Measurements from ENCODE around the gene RHBDD3. TPM values are rescaled to one million over a fixed set of nuclear protein-coding genes. Genes with fewer than 3 reads are reported as not detected.
"Not testable (repeated sequence)": the region's sequence is repeated elsewhere in the genome, so short reads cannot be mapped to it uniquely, and the experiment has no call there.

RHBDD3 gene
- total RNA-seq, 2 donors from 2014 or later: 16.5 to 23.4 TPM

DNA sequence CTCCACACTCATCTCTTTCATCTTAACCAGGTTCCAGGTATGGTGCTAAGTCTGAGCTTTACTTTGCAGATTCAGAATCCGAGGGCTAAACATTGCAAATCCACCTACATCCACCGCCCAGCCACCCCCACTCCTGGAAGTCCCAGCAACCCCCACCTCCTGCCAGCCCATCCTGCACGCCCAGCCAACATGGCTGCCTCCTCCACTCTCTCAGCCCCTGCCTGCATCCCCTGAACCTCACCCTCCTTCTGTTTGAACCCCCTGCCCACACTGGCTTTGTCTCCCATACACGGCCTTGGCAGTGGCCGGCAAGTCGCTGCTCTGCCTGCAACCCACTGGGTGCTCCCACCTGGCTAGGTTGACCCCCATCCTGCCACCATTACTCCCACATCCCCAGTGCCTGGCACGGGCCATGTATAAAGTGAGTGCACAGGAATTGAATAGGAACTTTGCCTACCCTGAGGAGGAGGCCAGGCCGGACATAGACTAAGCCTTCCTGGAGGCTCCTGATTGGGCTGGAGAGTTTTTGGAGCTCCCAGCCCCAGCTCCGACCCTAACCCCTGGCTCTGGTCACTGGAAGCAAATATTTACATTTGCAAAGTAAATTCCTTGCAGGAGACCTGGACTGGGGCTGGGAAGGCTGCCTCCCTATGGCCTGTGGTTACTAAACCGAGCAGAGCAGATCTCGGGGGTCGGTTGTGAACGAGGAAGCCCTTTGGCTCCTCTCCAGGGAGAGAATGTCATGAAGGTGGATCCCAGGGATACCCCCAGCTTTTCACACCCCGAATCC, 47.7 kb downstream of the RHBDD3 start:
- Histone ChIP-seq H3K36me3 (no peaks in the 10 kb centered on the region), H3K4me3 (no peak overlapping the region), H3K4me1 (peaks cover 0 to 13% of the 10 kb centered on the region in 2 donors), H3K9me3 (no peaks in the 10 kb centered on the region), H3K27ac (no peak overlapping the region), H3K27me3 (no peaks in the 10 kb centered on the region)
- TF ChIP-seq, protein P1, sequence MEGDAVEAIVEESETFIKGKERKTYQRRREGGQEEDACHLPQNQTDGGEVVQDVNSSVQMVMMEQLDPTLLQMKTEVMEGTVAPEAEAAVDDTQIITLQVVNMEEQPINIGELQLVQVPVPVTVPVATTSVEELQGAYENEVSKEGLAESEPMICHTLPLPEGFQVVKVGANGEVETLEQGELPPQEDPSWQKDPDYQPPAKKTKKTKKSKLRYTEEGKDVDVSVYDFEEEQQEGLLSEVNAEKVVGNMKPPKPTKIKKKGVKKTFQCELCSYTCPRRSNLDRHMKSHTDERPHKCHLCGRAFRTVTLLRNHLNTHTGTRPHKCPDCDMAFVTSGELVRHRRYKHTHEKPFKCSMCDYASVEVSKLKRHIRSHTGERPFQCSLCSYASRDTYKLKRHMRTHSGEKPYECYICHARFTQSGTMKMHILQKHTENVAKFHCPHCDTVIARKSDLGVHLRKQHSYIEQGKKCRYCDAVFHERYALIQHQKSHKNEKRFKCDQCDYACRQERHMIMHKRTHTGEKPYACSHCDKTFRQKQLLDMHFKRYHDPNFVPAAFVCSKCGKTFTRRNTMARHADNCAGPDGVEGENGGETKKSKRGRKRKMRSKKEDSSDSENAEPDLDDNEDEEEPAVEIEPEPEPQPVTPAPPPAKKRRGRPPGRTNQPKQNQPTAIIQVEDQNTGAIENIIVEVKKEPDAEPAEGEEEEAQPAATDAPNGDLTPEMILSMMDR (IDR thresholded peaks at IDR 0.05): no peak
- no peak for DNase-seq (ENCODE audit: low spot score)

DNA sequence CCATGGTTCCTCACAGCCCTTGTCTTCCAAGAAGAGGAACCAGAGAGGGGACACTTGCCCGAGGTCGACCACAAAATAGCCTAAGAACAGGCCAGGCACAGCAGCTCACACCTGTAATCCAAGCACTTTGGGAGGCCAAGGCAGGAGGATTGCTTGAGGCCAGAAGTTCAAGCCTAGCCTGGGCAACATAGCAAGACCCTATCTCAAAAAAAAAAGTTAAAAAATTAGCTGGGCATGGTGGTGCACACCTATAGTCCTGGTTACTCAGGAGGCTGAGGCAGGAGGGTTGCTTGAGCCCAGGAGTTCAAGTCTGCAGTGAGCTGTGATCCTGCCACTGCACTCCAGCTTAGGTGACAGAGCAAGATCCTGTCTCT, 48.4 kb downstream of the RHBDD3 start:
- not testable (repeated sequence) for H3K4me3 ChIP-seq; H3K9me3 ChIP-seq; H3K4me1 ChIP-seq; H3K27ac ChIP-seq; H3K27me3 ChIP-seq; DNase-seq (ENCODE audit: low spot score); H3K36me3 ChIP-seq

DNA sequence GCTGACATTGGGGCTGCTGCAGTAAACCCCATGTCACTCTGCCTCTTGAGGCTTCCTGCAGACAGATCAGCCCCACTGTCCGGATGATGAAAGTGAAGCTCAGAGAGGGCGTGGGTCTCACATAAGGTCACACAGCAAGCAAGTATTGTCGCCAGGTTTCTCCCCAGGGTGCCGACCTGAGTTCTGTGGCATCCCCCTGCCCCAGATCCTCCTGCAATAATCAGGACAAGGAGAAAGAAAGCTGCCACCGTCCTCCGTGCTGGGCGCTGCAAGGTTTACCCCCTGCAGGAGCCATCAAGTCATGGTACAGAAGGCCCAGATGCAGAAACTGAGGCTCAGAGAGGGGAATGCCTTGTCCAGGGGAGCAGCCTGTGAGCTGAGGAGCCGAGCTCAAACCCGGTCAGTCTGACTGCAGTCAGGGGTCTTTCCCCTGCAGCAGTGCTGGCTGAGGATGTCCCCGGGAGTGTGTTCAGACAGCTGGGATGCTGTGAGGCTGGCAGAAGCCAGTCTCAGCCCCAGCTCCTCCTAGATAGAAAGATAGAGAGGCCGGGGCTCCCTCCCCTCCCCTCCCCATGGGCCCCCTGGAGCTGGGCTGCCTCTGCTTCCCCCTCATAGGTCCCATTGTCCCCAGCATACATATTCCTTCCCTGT, 48.9 kb downstream of the RHBDD3 start:
- H3K9me3 ChIP-seq: no peaks in the 10 kb centered on the region
- DNase-seq (ENCODE audit: low spot score): no peak
- peaks cover 0 to under 1% of the 10 kb centered on the region in 2 donors for H3K4me1 ChIP-seq
- H3K27me3 ChIP-seq: no peaks in the 10 kb centered on the region
- TF ChIP-seq, protein P1 (IDR thresholded peaks at IDR 0.05): no peak
- H3K4me3 ChIP-seq: no peak overlapping the region
- no peak overlapping the region for H3K27ac ChIP-seq
- no peaks in the 10 kb centered on the region for H3K36me3 ChIP-seq

DNA sequence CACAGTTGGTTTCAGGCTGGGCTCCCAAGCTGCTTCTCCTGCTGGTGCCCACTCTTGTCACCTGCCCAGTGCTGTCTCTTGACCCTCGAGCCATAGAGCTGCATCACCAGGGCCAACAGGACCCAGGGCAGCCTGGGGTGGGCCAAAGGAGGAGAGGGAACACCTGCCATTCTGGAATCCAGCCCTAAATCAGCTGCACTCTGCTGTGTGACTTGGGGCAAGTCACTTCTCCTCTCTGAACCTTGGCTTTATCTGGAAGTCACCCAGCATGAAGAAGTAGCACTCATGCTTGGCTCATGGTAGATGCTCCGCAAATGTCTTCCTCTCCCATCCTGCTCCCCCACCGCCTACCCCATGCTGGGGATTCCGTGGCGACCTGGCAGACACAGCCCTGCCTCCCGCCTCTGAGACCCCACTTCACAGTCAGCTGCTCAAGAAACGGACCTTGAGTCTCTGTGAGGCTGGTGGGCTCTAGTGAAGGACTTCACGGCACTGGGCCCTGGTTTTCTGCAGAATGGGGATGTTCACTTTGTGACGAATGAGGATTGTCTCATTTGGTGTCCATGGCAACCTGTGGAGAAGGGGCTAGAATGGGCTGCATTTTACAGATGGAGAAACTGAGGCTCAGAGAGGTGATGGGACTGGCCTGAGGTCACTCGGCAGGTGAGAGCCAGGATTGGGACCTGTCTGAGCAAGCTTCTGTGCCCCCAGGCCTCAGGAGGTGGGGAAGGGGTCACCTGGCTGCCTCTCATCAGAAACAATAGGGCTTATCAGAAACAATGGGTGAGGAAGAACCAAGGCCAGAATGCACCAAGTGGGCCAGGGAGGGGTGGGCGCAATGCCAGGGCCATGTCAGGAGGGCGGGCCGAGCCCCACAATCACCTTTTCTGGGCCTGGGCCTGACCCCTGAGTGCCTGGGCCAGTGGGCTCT, 49.7 kb downstream of the RHBDD3 start:
- Histone ChIP-seq H3K36me3 (no peaks in the 10 kb centered on the region), H3K27me3 (no peaks in the 10 kb centered on the region), H3K4me3 (no peak overlapping the region), H3K27ac (no peak overlapping the region), H3K9me3 (no peaks in the 10 kb centered on the region), H3K4me1 (no peaks in the 10 kb centered on the region)
- no peak for DNase-seq (ENCODE audit: low spot score)
- TF ChIP-seq, protein P1 (IDR thresholded peaks at IDR 0.05): no peak

DNA sequence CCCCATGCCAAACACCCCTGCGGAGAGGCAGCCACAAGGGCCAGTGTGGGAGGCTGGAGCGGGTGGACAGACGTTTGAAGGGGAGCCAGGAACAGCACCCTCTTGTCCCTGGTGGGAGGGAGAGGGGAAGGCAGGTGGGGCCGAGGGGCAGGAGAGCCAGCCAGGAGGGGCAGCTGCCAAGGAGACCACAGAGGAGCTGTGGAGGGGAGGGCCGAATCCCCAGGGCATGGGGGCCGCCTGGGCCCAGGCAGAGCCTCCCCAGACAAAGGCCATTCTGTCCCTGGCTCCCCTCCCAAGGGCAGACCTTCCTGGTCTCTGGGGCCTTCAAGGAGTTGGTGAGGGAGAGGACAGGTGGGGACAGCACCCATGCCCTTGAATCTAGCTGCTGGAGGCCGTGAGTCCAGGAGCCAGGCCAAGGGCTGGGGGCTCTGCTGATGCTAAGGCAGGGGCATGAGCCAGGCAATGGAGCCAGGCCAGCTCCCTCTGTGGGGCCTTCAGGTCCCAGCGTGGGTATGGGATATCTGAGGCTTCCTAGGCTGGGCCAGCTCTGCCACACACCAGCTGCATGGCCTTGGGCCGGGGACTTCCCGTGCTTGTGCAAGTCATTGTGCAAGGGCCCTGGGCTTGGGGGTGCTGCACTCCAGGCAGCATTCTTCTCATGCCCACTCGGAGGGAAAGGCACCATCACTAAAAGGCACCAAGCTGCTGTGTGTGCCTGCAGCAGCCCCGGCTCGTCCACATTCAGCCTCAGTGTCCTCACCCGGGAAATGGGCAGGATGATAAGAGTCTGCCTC, 50.7 kb downstream of the RHBDD3 start:
- TF ChIP-seq, protein P1 (IDR thresholded peaks at IDR 0.05): no peak
- Histone ChIP-seq H3K9me3 (no peaks in the 10 kb centered on the region), H3K4me3 (no peak overlapping the region), H3K4me1 (no peaks in the 10 kb centered on the region), H3K27ac (no peak overlapping the region), H3K27me3 (no peaks in the 10 kb centered on the region), H3K36me3 (no peaks in the 10 kb centered on the region)
- no peak for DNase-seq (ENCODE audit: low spot score)

Measured in right atrium auricular region (tissue), 2 donors.